Endothelial cell of umbilical vein (primary cell): ENCODE data around the gene GGA1. TPM values are rescaled to one million over a fixed set of nuclear protein-coding genes. Genes with fewer than 3 reads are reported as not detected.

Experiments used
- BruUV-seq: library from RNA; stranded (reverse); fragments of 400-500 nt; replicated peaks from 2 replicates; lab custom pipeline; 2021; lab: Mats Ljungman, UMichigan
- CTCF ChIA-PET: fragments of 300-600, 350-600 bp; sonication (Branson Sonifier 250); formaldehyde crosslinking; loops from one replicate; lab custom pipeline; 2021; ENCODE audit warnings: antibody characterized with exemption, inconsistent platforms; lab: Charles Lee
- POLR2A ChIA-PET: fragments of 300-600, 350-600 bp; sonication (Branson Sonifier 250); formaldehyde crosslinking; loops from one replicate; lab custom pipeline; 2021; ENCODE audit warnings: antibody characterized with exemption, inconsistent platforms; lab: Charles Lee
- DNase-seq: peaks from one replicate; pipeline ENCODE4 v3.0.0-alpha.2; 2011; ENCODE audit warnings: low read depth, low spot score
- FAIRE-seq: peaks from 2 replicates; lab custom pipeline; 2011; peaks lifted over from hg19 to GRCh38; lab: Jason Lieb, UNC
- H2AFZ ChIP-seq: 2 replicates; pipeline ENCODE4 v1.6.0; 2012; ENCODE audit warnings: low read depth, low read length, control low read depth, inconsistent platforms
- H3K27ac ChIP-seq: 2 replicates; pipeline ENCODE4 v1.5.1; 2011; ENCODE audit warnings: low read depth, mild to moderate bottlenecking, control low read depth, low read length, moderate library complexity; ENCODE audit not compliant: insufficient read depth
- H3K27me3 ChIP-seq, 2 experiments: 2 replicates each; pipeline versions ENCODE4 v1.6.0 to v1.6.1; 2011; ENCODE audit warnings: low read length in 2 of 2, mixed read lengths in 1 of 2; ENCODE audit not compliant: control insufficient read depth in 2 of 2, insufficient read depth in 2 of 2
- H3K36me3 ChIP-seq, 2 experiments: 2 replicates in 1 of 2; 3 replicates in 1 of 2; pipeline ENCODE4 v1.5.1; 2011; ENCODE audit warnings: low read length in 2 of 2, mild to moderate bottlenecking in 1 of 2, moderate library complexity in 1 of 2; ENCODE audit not compliant: control insufficient read depth in 2 of 2, insufficient read depth in 2 of 2; ENCODE audit errors: extremely low read depth in 1 of 2
- H3K4me1 ChIP-seq: 3 replicates; pipeline ENCODE4 v1.5.1; 2011; ENCODE audit warnings: mild to moderate bottlenecking, low read length; ENCODE audit not compliant: control insufficient read depth, insufficient read depth; ENCODE audit errors: extremely low read depth
- H3K4me2 ChIP-seq: 2 replicates; pipeline ENCODE4 v1.6.1; 2011; ENCODE audit warnings: low read length, control low read depth, mixed read lengths; ENCODE audit not compliant: insufficient read depth
- H3K4me3 ChIP-seq, 3 experiments: fragments of 200-600 bp in 1 of 3; sonication (generic), shearing (Covaris generic) in 1 of 3; replicated peaks in 1 of 3; 2 replicates each; pipeline ENCODE4 v1.5.1; 2011 to 2016; ENCODE audit warnings: control low read depth in 3 of 3, low read length in 3 of 3, mild to moderate bottlenecking in 2 of 3, inconsistent platforms in 1 of 3, low read depth in 1 of 3, moderate library complexity in 1 of 3; ENCODE audit not compliant: insufficient read depth in 1 of 3
- H3K79me2 ChIP-seq: 2 replicates; pipeline ENCODE4 v1.6.0; 2012; ENCODE audit warnings: low read length, inconsistent platforms; ENCODE audit not compliant: control insufficient read depth, insufficient read depth
- H3K9ac ChIP-seq: replicated peaks from 2 replicates; pipeline ENCODE3; 2011; ENCODE audit warnings: low read length, control low read depth; ENCODE audit not compliant: insufficient read depth; ENCODE audit errors: extremely low read depth
- H3K9me1 ChIP-seq: replicated peaks from 3 replicates; pipeline ENCODE4 v1.6.0; 2011; ENCODE audit warnings: mild to moderate bottlenecking, low read length; ENCODE audit not compliant: control insufficient read depth, insufficient read depth; ENCODE audit errors: extremely low read depth
- H3K9me3 ChIP-seq: replicated peaks from 2 replicates; pipeline ENCODE4 v1.5.1; 2012; ENCODE audit warnings: low read length, inconsistent platforms; ENCODE audit not compliant: control insufficient read depth, insufficient read depth
- H4K20me1 ChIP-seq: replicated peaks from 2 replicates; pipeline ENCODE3; 2011; ENCODE audit warnings: mild to moderate bottlenecking, low read length; ENCODE audit not compliant: control insufficient read depth, insufficient read depth; ENCODE audit errors: extremely low read depth
- CTCF ChIP-seq, 2 donors: IDR thresholded peaks; 1 replicate in 1 of 2; 2 replicates in 1 of 2; pipeline ENCODE4 v1.5.1; 2011; ENCODE audit warnings: low read length in 2 of 2, mild to moderate bottlenecking in 2 of 2, moderate library complexity in 2 of 2, control low read depth in 1 of 2, inconsistent platforms in 1 of 2, low read depth in 1 of 2; ENCODE audit not compliant: insufficient read depth in 1 of 2; ENCODE audit errors: extremely low read depth in 1 of 2
- JUN ChIP-seq: IDR thresholded peaks from 2 replicates; pipeline ENCODE4 v1.6.1; 2011; ENCODE audit warnings: borderline replicate concordance, low read depth; ENCODE audit not compliant: insufficient read length, insufficient read depth
- POLR2A ChIP-seq: IDR thresholded peaks from 2 replicates; pipeline ENCODE4 v1.6.1; 2012; ENCODE audit warnings: low read depth, mild to moderate bottlenecking, control low read depth, low read length
- dilution Hi-C: fragments of 300-500 bp; cut with MboI; formaldehyde crosslinking; loops from one replicate; pipeline ENCODE4 v1.15.0; 2019; ENCODE audit warnings: low sequenced_read_pairs; ENCODE audit not compliant: extremely low pct_ligation_motif_present
- intact Hi-C: fragments of 100-400 bp; cut with micrococcal nuclease; formaldehyde crosslinking; loops from one replicate; pipeline ENCODE4 v1.10.0; 2022
- polyA plus RNA-seq, 4 experiments: library from polyadenylated mRNA; depleted of rRNA in 3 of 4; stranded (reverse) in 3 of 4; unstranded in 1 of 4; fragments of >200 nt; gene quantifications; 2 replicates each; pipeline versions ENCODE4 v1.2.1 to v1.2.3, GENCODE V29; 2011 to 2012; ENCODE audit warnings: missing spikeins in 1 of 4
- total RNA-seq: library from RNA; stranded (reverse); gene quantifications from 2 replicates; pipeline ENCODE4 v1.2.3, GENCODE V29; 2021

The GGA1 gene
- total and polyA plus RNA-seq, 2 donors (not counting 3 experiments of a cell fraction or from before 2014, with no cell fraction given) = 54.1 to 67.5 TPM

GRCh38 chr22:37568448-37569008, 40.1 kb upstream of the GGA1 start:
- TF ChIP-seq JUN (no peak), POLR2A (peak; percentile 22), CTCF (IDR thresholded peaks at IDR 0.05; ENCODE audit: extremely low read depth in 1 of 2, insufficient read depth in 1 of 2, low read depth in 1 of 2, low read length in 2 of 2) (no peak)
- dilution Hi-C loops = no loop called here
- POLR2A ChIA-PET = interaction anchor here (3.0 kb wide), 1 partner anchor 22 kb away, joined by 17 read pairs; no protein-coding TSS in a partner anchor
- CTCF ChIA-PET = interaction anchor here (0.8 to 21.8 kb wide), 5 partner anchors 11 to 38 kb away, joined by 4 to 977 read pairs (median 10); partner anchors contain the start of gene LGALS2
- FAIRE-seq (no peak), DNase-seq (no peak)
- H3K4me2 ChIP-seq = no peak overlapping the region
- H3K9ac ChIP-seq = no peak overlapping the region
- no peaks in the 10 kb centered on the region for H3K9me3 ChIP-seq
- no peaks in the 10 kb centered on the region for H3K9me1 ChIP-seq
- no TSS peak for BruUV-seq
- H3K36me3 ChIP-seq = peaks cover 23 to 31% of the 10 kb centered on the region in 2 experiments
- peaks cover 41% of the 10 kb centered on the region for H3K79me2 ChIP-seq
- no peaks in the 10 kb centered on the region for H3K27me3 ChIP-seq
- peaks cover 3% of the 10 kb centered on the region for H4K20me1 ChIP-seq
- intact Hi-C loops = no loop called here
- peaks cover 29% of the 10 kb centered on the region for H3K4me1 ChIP-seq
- no peak overlapping the region for H3K27ac ChIP-seq
- H3K4me3 ChIP-seq = no peak overlapping the region
- no peak overlapping the region for H2AFZ ChIP-seq
